NT2/D1 (cell line): ENCODE measurements around the gene LIFR.

Experiments
- SUZ12 ChIP-seq: IDR thresholded peaks from 2 replicates; pipeline ENCODE4 v1.6.1; 2011; ENCODE audit not compliant: insufficient read length, insufficient read depth; ENCODE audit errors: extremely low read depth
- YY1 ChIP-seq: IDR thresholded peaks from 2 replicates; pipeline ENCODE4 v1.6.1; 2011; ENCODE audit not compliant: insufficient read length, insufficient read depth
- ZNF274 ChIP-seq: IDR thresholded peaks from 2 replicates; pipeline ENCODE4 v1.6.1; 2011; ENCODE audit warnings: mild to moderate bottlenecking, low read depth, low read length

DNA sequence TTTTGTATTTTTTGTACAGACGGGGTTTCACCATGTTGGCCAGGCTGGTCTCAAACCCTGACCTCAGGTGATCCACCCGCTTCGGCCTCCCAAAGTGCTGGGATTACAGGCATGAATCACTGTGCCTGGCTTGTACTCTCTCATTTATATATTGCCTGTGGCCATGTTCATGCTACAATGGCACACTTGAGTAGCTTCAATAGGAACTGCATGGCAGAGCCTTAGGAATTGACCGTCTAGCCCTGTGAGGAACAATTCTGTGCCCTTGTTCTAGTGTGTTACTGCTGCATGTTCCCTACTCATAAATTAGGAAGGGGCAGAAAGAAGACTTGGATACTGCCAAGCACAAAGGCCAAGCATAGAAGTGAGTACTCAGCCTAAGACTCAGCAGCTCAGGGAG lies 104.2 kb downstream of the LIFR start:
- no peak for TF ChIP-seq ZNF274
- TF ChIP-seq SUZ12 = no peak
- no peak for TF ChIP-seq YY1
